ENCODE measurements around the gene NMNAT2. TPM values are rescaled to one million over a fixed set of nuclear protein-coding genes. Genes with fewer than 3 reads are reported as not detected.

Gene NMNAT2
- total RNA-seq, 1 experiment from 2014 or later = not detected

GRCh38 chr1:183303901-183304300 lies 114.3 kb downstream of the NMNAT2 start:
- no TSS peak for BruUV-seq (replicated peaks)
- ChIA-PET CTCF (interaction anchor here (1.0 kb wide), 1 partner anchor 69 kb away, joined by 3 read pairs; no protein-coding TSS in a partner anchor), RAD21 (ENCODE audit: low non-redundant PET in 1 of 2, low total read pairs in 2 of 2, uncharacterized antibody in 2 of 2, unreplicated experiment in 2 of 2) (no interaction called here), POLR2A (no interaction called here)
- no peak for DNase-seq (ENCODE audit: low read depth, low spot score)
- intact Hi-C loops (cut with micrococcal nuclease) = no loop called here
- Histone ChIP-seq H3K4me2 (ENCODE audit: low read length) (no peak overlapping the region), H3K79me2 (ENCODE audit: insufficient read depth, low read length) (no peaks in the 10 kb centered on the region), H3K27ac (ENCODE audit: low read depth, low read length) (no peak overlapping the region), H4K20me1 (ENCODE audit: insufficient read depth) (no peaks in the 10 kb centered on the region), H3K36me3 (ENCODE audit: control insufficient read depth in 1 of 2, insufficient read depth in 2 of 2, low read length in 2 of 2) (no peaks in the 10 kb centered on the region), H3K9me2 (ENCODE audit: insufficient read depth) (no peaks in the 10 kb centered on the region), H3K4me1 (ENCODE audit: control insufficient read depth in 1 of 2, insufficient read depth in 2 of 2, low read length in 2 of 2) (no peaks in the 10 kb centered on the region; a peak in 1 of 4 replicates), H3K4me3 (replicated peaks in 1 of 2; ENCODE audit: low read depth in 1 of 2, low read length in 2 of 2) (no peak overlapping the region), H2AFZ (ENCODE audit: low read depth, low read length, poor library complexity, severe bottlenecking) (no peak overlapping the region), H3K9ac (ENCODE audit: low read length) (no peak overlapping the region), H3K9me3 (ENCODE audit: control insufficient read depth in 1 of 2, insufficient read depth in 1 of 2, low read depth in 1 of 2, low read length in 2 of 2) (no peaks in the 10 kb centered on the region), H3K27me3 (ENCODE audit: insufficient read depth, low read length) (no peaks in the 10 kb centered on the region)
- no peak for ATAC-seq
- TF ChIP-seq ZNF274 (IDR thresholded peaks at IDR 0.05; ENCODE audit: low read depth, low read length) = no peak
- no peak for TF ChIP-seq SRF (IDR thresholded peaks at IDR 0.05; ENCODE audit: low read depth)
- TF ChIP-seq CTCF (IDR thresholded peaks at IDR 0.05 in 2 of 3, conservative IDR thresholded peaks at IDR 0.05 in 1 of 3; ENCODE audit: borderline replicate concordance in 1 of 3, insufficient read depth in 1 of 3, low read depth in 2 of 3, low read length in 2 of 3) = no peak
- no peak for TF ChIP-seq TCF7L2 (IDR thresholded peaks at IDR 0.05; ENCODE audit: borderline replicate concordance, extremely low read depth, insufficient read depth, insufficient read length)
- no peak for TF ChIP-seq CEBPB (IDR thresholded peaks at IDR 0.05; ENCODE audit: low read depth)
- TF ChIP-seq ZBTB33 (IDR thresholded peaks at IDR 0.05; ENCODE audit: extremely low read depth, insufficient replicate concordance, low read length) = no peak
- TF ChIP-seq YY1 (IDR thresholded peaks at IDR 0.05; ENCODE audit: extremely low read depth, insufficient replicate concordance, low read depth, low read length) = no peak
- TF ChIP-seq RAD21 (IDR thresholded peaks at IDR 0.05; ENCODE audit: low read depth) = no peak
- no peak for TF ChIP-seq SP1 (IDR thresholded peaks at IDR 0.05; ENCODE audit: low read depth)
- no peak for TF ChIP-seq ELF1 (IDR thresholded peaks at IDR 0.05; ENCODE audit: borderline replicate concordance, low read depth)
- no peak for TF ChIP-seq ATF3 (IDR thresholded peaks at IDR 0.05)
- no peak for TF ChIP-seq EZH2 (IDR thresholded peaks at IDR 0.05)
- no peak for TF ChIP-seq POLR2A (IDR thresholded peaks at IDR 0.05; ENCODE audit: borderline replicate concordance, extremely low read depth, insufficient read depth, insufficient read length)
- TF ChIP-seq, protein P1, sequence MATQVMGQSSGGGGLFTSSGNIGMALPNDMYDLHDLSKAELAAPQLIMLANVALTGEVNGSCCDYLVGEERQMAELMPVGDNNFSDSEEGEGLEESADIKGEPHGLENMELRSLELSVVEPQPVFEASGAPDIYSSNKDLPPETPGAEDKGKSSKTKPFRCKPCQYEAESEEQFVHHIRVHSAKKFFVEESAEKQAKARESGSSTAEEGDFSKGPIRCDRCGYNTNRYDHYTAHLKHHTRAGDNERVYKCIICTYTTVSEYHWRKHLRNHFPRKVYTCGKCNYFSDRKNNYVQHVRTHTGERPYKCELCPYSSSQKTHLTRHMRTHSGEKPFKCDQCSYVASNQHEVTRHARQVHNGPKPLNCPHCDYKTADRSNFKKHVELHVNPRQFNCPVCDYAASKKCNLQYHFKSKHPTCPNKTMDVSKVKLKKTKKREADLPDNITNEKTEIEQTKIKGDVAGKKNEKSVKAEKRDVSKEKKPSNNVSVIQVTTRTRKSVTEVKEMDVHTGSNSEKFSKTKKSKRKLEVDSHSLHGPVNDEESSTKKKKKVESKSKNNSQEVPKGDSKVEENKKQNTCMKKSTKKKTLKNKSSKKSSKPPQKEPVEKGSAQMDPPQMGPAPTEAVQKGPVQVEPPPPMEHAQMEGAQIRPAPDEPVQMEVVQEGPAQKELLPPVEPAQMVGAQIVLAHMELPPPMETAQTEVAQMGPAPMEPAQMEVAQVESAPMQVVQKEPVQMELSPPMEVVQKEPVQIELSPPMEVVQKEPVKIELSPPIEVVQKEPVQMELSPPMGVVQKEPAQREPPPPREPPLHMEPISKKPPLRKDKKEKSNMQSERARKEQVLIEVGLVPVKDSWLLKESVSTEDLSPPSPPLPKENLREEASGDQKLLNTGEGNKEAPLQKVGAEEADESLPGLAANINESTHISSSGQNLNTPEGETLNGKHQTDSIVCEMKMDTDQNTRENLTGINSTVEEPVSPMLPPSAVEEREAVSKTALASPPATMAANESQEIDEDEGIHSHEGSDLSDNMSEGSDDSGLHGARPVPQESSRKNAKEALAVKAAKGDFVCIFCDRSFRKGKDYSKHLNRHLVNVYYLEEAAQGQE (IDR thresholded peaks at IDR 0.05; ENCODE audit: low read depth) = no peak
- TF ChIP-seq EZH2phosphoT487 (IDR thresholded peaks at IDR 0.05; ENCODE audit: borderline replicate concordance) = no peak
- TF ChIP-seq EGR1 (IDR thresholded peaks at IDR 0.05; ENCODE audit: low read depth) = no peak
- no peak for TF ChIP-seq POLR2AphosphoS5 (IDR thresholded peaks at IDR 0.05; ENCODE audit: low read depth, low read length)

Data from HCT116 (cell line).